Measurements from ENCODE around the gene SNX14.

GRCh38 chr6:85461798-85462170 is 131.9 kb downstream of the SNX14 start:
- TF ChIP-seq EZH2phosphoT487 (IDR thresholded peaks at IDR 0.05; ENCODE audit: borderline replicate concordance), result no peak
- TF ChIP-seq, protein P1, sequence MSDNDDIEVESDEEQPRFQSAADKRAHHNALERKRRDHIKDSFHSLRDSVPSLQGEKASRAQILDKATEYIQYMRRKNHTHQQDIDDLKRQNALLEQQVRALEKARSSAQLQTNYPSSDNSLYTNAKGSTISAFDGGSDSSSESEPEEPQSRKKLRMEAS (IDR thresholded peaks at IDR 0.05), result no peak
- no peak for TF ChIP-seq JUND (IDR thresholded peaks at IDR 0.05)
- TF ChIP-seq, protein P2, sequence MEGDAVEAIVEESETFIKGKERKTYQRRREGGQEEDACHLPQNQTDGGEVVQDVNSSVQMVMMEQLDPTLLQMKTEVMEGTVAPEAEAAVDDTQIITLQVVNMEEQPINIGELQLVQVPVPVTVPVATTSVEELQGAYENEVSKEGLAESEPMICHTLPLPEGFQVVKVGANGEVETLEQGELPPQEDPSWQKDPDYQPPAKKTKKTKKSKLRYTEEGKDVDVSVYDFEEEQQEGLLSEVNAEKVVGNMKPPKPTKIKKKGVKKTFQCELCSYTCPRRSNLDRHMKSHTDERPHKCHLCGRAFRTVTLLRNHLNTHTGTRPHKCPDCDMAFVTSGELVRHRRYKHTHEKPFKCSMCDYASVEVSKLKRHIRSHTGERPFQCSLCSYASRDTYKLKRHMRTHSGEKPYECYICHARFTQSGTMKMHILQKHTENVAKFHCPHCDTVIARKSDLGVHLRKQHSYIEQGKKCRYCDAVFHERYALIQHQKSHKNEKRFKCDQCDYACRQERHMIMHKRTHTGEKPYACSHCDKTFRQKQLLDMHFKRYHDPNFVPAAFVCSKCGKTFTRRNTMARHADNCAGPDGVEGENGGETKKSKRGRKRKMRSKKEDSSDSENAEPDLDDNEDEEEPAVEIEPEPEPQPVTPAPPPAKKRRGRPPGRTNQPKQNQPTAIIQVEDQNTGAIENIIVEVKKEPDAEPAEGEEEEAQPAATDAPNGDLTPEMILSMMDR (IDR thresholded peaks at IDR 0.05 in 2 of 3, conservative IDR thresholded peaks at IDR 0.05 in 1 of 3; ENCODE audit: borderline replicate concordance in 1 of 3, insufficient read depth in 1 of 3, low read depth in 2 of 3, low read length in 2 of 3), result no peak
- no peak for TF ChIP-seq SRF (IDR thresholded peaks at IDR 0.05; ENCODE audit: low read depth)
- no peak for TF ChIP-seq POLR2A (IDR thresholded peaks at IDR 0.05; ENCODE audit: borderline replicate concordance, extremely low read depth, insufficient read depth, insufficient read length)
- TF ChIP-seq REST (IDR thresholded peaks at IDR 0.05; ENCODE audit: low read depth), result no peak
- TF ChIP-seq EZH2 (IDR thresholded peaks at IDR 0.05), result no peak
